ENCODE measurements around the gene EFHD2.

EFHD2 gene

GRCh38 chr1:15407580-15407979 lies 2.1 kb upstream of the EFHD2 start:
- H3K4me3 ChIP-seq (ENCODE audit: low read depth, low read length) = no peak overlapping the region
- H3K9ac ChIP-seq (ENCODE audit: low read depth, low read length) = no peak overlapping the region
- peaks cover 17% of the 10 kb centered on the region for H3K27me3 ChIP-seq (ENCODE audit: control insufficient read depth, insufficient read depth, low read length)

DNA sequence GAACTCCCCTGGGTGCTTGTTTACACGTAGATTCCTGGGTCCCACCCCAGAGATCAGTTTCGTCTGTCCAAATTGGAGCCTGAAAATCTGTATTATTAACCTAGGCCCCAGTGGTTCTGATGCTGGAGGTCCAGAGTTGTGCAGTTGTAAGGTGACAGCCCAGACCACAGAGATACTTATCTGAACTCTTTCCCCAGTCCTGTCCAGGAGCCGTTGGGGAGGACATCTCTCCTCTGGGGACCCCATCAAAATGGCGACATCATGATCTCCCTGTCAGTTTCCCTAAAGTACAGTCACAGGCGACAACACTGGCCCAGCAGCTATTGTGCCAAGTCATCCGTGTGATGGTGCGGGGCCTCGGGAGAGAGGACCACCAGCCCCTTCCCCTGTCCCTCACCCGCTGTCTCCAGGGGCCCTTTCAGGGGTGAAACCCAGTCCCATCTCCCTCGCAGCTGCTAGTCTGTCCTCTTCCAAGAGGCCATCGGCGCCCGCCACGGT lies 749 bp upstream of the EFHD2 start:
- Histone ChIP-seq H3K4me1 (ENCODE audit: control insufficient read depth, insufficient read depth, low read length) (peaks cover 3% of the 10 kb centered on the region), H3K36me3 (ENCODE audit: control insufficient read depth, insufficient read depth, low read length) (no peaks in the 10 kb centered on the region), H3K27me3 (ENCODE audit: control insufficient read depth, insufficient read depth, low read length) (peaks cover 17% of the 10 kb centered on the region), H3K9ac (ENCODE audit: low read depth, low read length) (no peak overlapping the region), H3K9me3 (ENCODE audit: control insufficient read depth, insufficient read depth, low read length) (no peaks in the 10 kb centered on the region), H3K4me3 (ENCODE audit: low read depth, low read length) (peak overlapping the region; percentile 58)

More at GRCh38 chr1:15407580-15407979, 2.1 kb upstream of the EFHD2 start:
- H3K9me3 ChIP-seq (ENCODE audit: control insufficient read depth, insufficient read depth, low read length) = no peaks in the 10 kb centered on the region
- H3K36me3 ChIP-seq (ENCODE audit: control insufficient read depth, insufficient read depth, low read length) = no peaks in the 10 kb centered on the region
- H3K4me1 ChIP-seq (ENCODE audit: control insufficient read depth, insufficient read depth, low read length) = peaks cover 3% of the 10 kb centered on the region

DNA sequence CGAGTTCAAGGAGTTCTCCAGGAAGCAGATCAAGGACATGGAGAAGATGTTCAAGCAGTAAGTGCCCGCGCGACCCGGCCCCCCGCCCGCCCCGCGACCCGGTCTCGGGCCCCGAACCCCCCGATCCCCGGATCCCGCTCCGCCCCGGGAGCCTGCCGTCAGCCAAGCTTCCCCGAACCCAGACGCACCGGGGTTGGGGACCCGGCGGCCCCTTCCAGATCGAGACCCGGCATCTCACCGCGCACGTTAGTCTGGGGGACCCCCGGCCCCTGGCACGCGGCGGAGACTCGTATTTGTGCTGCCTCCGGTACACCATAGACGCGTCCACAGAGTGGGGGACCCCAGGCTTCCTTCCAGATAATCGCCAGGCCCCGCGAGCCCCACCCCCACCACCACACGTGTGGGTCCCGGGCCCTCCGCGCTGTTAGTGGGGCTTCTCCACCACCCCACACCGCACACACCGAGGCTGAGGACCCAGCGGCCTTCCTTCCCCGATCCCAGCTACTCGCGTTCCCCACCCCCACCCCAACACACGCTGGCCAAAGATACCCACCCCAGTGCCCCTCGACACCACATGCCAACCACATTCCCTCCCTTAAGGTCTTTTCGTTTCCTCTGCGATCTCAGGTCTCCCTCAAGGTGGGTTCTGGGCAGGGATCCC lies 665 bp downstream of the EFHD2 start:
- Histone ChIP-seq H3K9ac (ENCODE audit: low read depth, low read length) (no peak overlapping the region), H3K27me3 (ENCODE audit: control insufficient read depth, insufficient read depth, low read length) (peaks cover 17% of the 10 kb centered on the region)

GRCh38 chr1:15410884-15411245 lies 1.2 kb downstream of the EFHD2 start:
- H3K4me3 ChIP-seq (ENCODE audit: low read depth, low read length) = peak overlapping the region; percentile 58
- H3K27me3 ChIP-seq (ENCODE audit: control insufficient read depth, insufficient read depth, low read length) = peaks cover 17% of the 10 kb centered on the region
- H3K4me1 ChIP-seq (ENCODE audit: control insufficient read depth, insufficient read depth, low read length) = peaks cover 3% of the 10 kb centered on the region
- H3K9ac ChIP-seq (ENCODE audit: low read depth, low read length) = no peak overlapping the region
- no peaks in the 10 kb centered on the region for H3K9me3 ChIP-seq (ENCODE audit: control insufficient read depth, insufficient read depth, low read length)
- H3K36me3 ChIP-seq (ENCODE audit: control insufficient read depth, insufficient read depth, low read length) = no peaks in the 10 kb centered on the region

More for the DNA sequence above, 665 bp downstream of the EFHD2 start:
- H3K4me3 ChIP-seq (ENCODE audit: low read depth, low read length) = peak overlapping the region; percentile 58
- H3K36me3 ChIP-seq (ENCODE audit: control insufficient read depth, insufficient read depth, low read length) = no peaks in the 10 kb centered on the region
- no peaks in the 10 kb centered on the region for H3K9me3 ChIP-seq (ENCODE audit: control insufficient read depth, insufficient read depth, low read length)
- peaks cover 3% of the 10 kb centered on the region for H3K4me1 ChIP-seq (ENCODE audit: control insufficient read depth, insufficient read depth, low read length)

- H3K27me3 ChIP-seq (ENCODE audit: control insufficient read depth, insufficient read depth, low read length) = peaks cover 17% of the 10 kb centered on the region
- H3K4me3 ChIP-seq (ENCODE audit: low read depth, low read length) = no peak overlapping the region
- H3K36me3 ChIP-seq (ENCODE audit: control insufficient read depth, insufficient read depth, low read length) = no peaks in the 10 kb centered on the region
- no peak overlapping the region for H3K9ac ChIP-seq (ENCODE audit: low read depth, low read length)
- H3K9me3 ChIP-seq (ENCODE audit: control insufficient read depth, insufficient read depth, low read length) = no peaks in the 10 kb centered on the region
- peaks cover 3% of the 10 kb centered on the region for H3K4me1 ChIP-seq (ENCODE audit: control insufficient read depth, insufficient read depth, low read length)
Measured at GRCh38 chr1:15411593-15412137, 2.0 kb downstream of the EFHD2 start.

DNA sequence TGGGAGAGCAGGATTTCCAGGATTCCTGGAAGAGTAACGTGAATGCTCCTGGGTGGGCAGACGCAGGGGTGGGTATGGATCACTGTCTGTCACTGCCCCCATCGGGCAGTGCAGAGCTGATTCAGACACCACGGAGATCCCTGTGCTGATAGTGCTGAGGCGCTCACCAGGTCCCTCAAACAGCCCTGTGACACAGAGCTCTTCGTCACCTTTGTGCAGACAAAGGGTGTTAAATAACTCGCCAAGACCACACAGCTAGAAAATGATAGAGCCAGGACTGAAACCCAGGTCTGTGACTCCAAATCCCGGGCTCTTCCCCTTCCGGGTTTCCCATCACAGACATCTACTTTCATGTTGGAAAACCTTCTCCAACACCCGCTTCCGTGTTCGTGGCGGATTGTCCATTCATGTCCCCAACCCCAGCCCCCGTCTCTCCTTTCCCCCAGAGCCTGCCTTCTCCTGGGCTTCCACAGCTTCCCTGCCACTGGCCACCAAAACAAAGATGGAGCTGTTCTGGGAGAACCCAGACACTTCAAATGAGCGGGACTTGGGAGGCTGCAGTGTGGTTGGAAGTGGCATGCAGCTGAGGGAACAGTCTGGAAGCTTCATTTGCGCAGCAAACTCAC lies 2.6 kb downstream of the EFHD2 start:
- Histone ChIP-seq H3K4me1 (ENCODE audit: control insufficient read depth, insufficient read depth, low read length) (peaks cover 3% of the 10 kb centered on the region), H3K4me3 (ENCODE audit: low read depth, low read length) (no peak overlapping the region), H3K27me3 (ENCODE audit: control insufficient read depth, insufficient read depth, low read length) (peaks cover 15% of the 10 kb centered on the region), H3K9me3 (ENCODE audit: control insufficient read depth, insufficient read depth, low read length) (no peaks in the 10 kb centered on the region), H3K36me3 (ENCODE audit: control insufficient read depth, insufficient read depth, low read length) (no peaks in the 10 kb centered on the region), H3K9ac (ENCODE audit: low read depth, low read length) (no peak overlapping the region)

- H3K9ac ChIP-seq (ENCODE audit: low read depth, low read length) = no peak overlapping the region
- no peaks in the 10 kb centered on the region for H3K9me3 ChIP-seq (ENCODE audit: control insufficient read depth, insufficient read depth, low read length)
- no peak overlapping the region for H3K4me3 ChIP-seq (ENCODE audit: low read depth, low read length)
- peaks cover 3% of the 10 kb centered on the region for H3K4me1 ChIP-seq (ENCODE audit: control insufficient read depth, insufficient read depth, low read length)
- peaks cover 13% of the 10 kb centered on the region for H3K27me3 ChIP-seq (ENCODE audit: control insufficient read depth, insufficient read depth, low read length)
- H3K36me3 ChIP-seq (ENCODE audit: control insufficient read depth, insufficient read depth, low read length) = no peaks in the 10 kb centered on the region
Measured at GRCh38 chr1:15412843-15413242, 3.2 kb downstream of the EFHD2 start.

- peaks cover under 1% of the 10 kb centered on the region for H3K4me1 ChIP-seq (ENCODE audit: control insufficient read depth, insufficient read depth, low read length)
- H3K9ac ChIP-seq (ENCODE audit: low read depth, low read length) = no peak overlapping the region
- H3K4me3 ChIP-seq (ENCODE audit: low read depth, low read length) = no peak overlapping the region
- H3K9me3 ChIP-seq (ENCODE audit: control insufficient read depth, insufficient read depth, low read length) = no peaks in the 10 kb centered on the region
- peaks cover 4% of the 10 kb centered on the region for H3K27me3 ChIP-seq (ENCODE audit: control insufficient read depth, insufficient read depth, low read length)
- H3K36me3 ChIP-seq (ENCODE audit: control insufficient read depth, insufficient read depth, low read length) = no peaks in the 10 kb centered on the region
Measured at GRCh38 chr1:15413563-15414444, 4.1 kb downstream of the EFHD2 start.

DNA sequence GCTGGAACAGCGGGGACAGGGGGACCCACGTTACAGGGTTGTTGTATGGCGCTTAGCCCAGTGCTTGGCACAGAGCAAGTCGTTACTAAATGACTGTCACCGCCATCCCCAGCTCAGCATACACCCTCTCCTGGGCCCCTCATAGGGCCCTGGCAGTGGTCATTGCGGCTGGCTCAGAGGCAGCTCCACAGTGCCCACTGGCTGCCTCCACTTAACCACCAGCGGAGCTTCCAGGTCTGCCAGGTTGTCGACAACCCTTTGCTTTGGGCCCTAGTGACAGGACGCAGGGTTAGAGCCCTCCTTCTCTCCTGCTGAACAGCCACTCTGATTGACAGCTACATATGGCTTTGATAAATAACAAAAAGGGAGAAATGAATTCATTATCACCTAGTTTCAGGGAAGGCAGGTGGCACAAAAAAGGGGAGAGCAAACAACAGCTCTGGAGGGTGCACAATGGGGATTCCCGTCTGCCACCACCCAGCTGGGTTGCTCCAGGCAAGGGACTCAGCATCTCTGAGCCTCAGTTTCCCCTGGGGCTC lies 4.8 kb downstream of the EFHD2 start:
- no peaks in the 10 kb centered on the region for H3K36me3 ChIP-seq (ENCODE audit: control insufficient read depth, insufficient read depth, low read length)
- H3K4me3 ChIP-seq (ENCODE audit: low read depth, low read length) = no peak overlapping the region
- H3K9ac ChIP-seq (ENCODE audit: low read depth, low read length) = no peak overlapping the region
- H3K27me3 ChIP-seq (ENCODE audit: control insufficient read depth, insufficient read depth, low read length) = peaks cover 3% of the 10 kb centered on the region
- no peaks in the 10 kb centered on the region for H3K9me3 ChIP-seq (ENCODE audit: control insufficient read depth, insufficient read depth, low read length)
- no peaks in the 10 kb centered on the region for H3K4me1 ChIP-seq (ENCODE audit: control insufficient read depth, insufficient read depth, low read length)

- H3K9ac ChIP-seq (ENCODE audit: low read depth, low read length) = no peak overlapping the region
- no peak overlapping the region for H3K4me3 ChIP-seq (ENCODE audit: low read depth, low read length)
- no peaks in the 10 kb centered on the region for H3K9me3 ChIP-seq (ENCODE audit: control insufficient read depth, insufficient read depth, low read length)
- no peaks in the 10 kb centered on the region for H3K27me3 ChIP-seq (ENCODE audit: control insufficient read depth, insufficient read depth, low read length)
- H3K4me1 ChIP-seq (ENCODE audit: control insufficient read depth, insufficient read depth, low read length) = no peaks in the 10 kb centered on the region
- peaks cover 2% of the 10 kb centered on the region for H3K36me3 ChIP-seq (ENCODE audit: control insufficient read depth, insufficient read depth, low read length)
Measured at GRCh38 chr1:15417059-15417934, 7.6 kb downstream of the EFHD2 start.

Data from iPS-15b (cell line).